Activated CD4-positive, alpha-beta T cell treated with anti-CD3 and anti-CD28 coated beads, Interleukin-2, amount 50 U/mL, for 48 hours (primary cell): ENCODE data around the gene CDH4.

Experiments
- DNase-seq, 2 experiments: peaks; one replicate each; pipeline ENCODE4 v3.0.0-alpha.2; 2020

The CDH4 gene

GRCh38 chr20:61686051-61686936 is 434.2 kb downstream of the CDH4 start:
- DNase-seq, result no peak

GRCh38 chr20:61688411-61688810 is 436.4 kb downstream of the CDH4 start:
- no peak for DNase-seq

GRCh38 chr20:61690150-61690549 is 438.1 kb downstream of the CDH4 start:
- no peak for DNase-seq

- DNase-seq, result no peak
Measured at GRCh38 chr20:61690993-61691838, 439.2 kb downstream of the CDH4 start.

- no peak for DNase-seq
Measured at GRCh38 chr20:61691978-61692377, 439.9 kb downstream of the CDH4 start.

DNA sequence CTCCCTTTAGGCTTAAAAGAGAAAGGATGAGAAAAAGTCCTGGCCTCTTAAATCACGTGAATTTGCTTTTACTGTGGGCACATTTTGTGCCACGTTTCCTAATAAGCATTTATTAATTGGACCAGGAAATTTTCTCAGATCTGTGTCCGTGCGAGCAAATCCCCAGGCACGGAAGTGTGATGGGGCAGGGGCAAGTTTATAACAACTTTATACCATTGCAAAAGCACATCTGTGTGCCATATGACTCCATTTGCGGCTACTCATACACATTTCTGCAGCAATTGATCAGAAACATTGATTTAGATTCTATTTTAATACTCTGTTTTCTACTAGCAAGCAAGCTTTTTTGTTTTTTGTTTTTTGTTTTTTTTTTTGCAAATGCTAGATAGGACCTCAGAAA is 440.4 kb downstream of the CDH4 start:
- no peak for DNase-seq

DNA sequence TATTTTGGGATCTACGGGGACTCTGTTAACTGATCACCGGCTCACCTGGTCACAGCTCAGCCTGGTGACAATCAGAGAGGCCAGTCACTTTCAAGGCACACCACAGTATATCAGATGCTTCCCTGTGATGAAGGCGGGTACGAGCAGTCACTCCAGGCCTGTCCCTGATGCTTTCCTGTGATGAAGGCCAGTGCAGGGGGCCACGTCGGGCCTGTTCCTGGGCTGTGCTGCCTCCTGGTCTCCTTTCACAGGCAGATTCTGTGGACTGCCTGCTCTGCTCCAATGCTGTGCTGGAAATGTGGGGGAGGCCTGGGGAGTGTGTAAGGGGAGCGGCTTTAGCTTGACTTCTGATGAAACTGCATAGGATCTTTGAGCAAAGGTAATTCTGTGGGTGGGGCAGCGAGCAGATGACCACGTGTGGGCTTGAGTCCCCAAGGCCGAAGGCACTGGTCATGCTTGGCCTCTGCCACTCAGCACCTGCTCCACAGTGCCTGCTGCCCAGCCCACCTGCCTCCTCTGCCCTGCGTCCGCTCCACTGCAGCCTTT is 441.1 kb downstream of the CDH4 start:
- no peak for DNase-seq

DNA sequence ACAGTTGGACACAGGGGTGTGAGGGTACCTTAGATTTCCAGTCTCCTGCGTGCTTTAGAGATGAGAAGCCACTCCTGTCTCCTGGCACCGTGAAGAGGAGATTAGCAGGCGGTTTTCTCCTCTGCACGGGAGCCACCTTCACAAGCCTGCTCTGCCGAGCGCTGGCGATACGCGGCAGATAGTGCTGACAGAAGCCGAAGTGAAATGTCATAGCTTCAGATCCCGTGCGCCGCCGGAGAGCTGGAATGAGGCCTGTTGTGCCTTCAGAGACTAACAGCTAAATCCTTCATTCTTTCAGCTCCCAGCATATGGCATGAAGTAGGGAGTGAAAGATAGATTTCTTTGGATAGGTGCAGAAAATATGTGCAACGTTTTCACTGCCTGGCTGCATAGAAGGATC is 442.6 kb downstream of the CDH4 start:
- DNase-seq, result no peak

- no peak for DNase-seq
Measured at GRCh38 chr20:61695741-61696140, 443.7 kb downstream of the CDH4 start.

- no peak for DNase-seq
Measured at GRCh38 chr20:61696181-61696735, 444.2 kb downstream of the CDH4 start.

GRCh38 chr20:61697666-61698597 is 445.9 kb downstream of the CDH4 start:
- no peak for DNase-seq

DNA sequence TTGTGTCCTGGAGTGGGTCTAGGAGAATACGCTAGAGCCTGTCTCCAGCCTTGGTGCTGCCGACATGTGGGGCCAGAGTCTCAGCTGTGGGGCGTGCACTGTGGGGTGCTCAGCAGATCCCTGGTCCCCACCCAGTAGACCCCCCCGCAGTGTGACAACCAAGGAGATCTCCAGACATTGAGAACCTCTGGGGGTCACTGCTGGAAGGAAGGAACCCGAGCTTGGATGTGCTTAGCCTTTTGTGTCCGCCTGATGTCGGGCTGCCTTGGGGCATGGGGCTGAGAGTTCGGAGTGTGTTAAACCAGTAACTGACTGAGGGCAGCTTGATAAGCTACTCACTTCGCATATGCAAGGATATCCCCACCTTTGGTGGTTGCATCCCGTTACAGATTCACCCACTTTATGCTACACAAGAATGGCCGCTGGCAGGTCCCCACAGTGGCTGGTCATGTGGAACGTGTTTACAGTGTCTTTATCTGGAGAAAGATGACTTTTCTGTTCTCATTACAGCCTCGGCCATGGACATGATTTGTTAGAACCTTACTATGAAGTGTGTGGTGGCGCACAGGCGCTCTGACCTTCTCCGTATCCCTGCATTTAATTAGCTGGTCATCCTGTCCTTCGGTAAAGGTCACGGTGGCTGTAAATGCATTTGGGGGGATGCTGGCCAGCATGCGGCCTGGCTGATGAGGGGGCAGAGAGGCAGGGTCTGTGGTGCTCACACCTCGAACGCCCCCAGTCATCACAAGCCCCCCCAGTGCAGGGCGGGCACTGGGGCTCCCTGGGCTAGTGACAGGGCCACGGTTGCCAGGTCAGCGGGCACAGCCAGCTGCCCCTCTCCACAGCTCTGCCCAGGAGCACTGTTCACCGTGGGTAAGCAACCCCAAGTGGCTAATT is 446.8 kb downstream of the CDH4 start:
- DNase-seq, result no peak

GRCh38 chr20:61699495-61700374 is 447.7 kb downstream of the CDH4 start:
- no peak for DNase-seq

GRCh38 chr20:61700595-61701140 is 448.6 kb downstream of the CDH4 start:
- DNase-seq, result no peak

DNA sequence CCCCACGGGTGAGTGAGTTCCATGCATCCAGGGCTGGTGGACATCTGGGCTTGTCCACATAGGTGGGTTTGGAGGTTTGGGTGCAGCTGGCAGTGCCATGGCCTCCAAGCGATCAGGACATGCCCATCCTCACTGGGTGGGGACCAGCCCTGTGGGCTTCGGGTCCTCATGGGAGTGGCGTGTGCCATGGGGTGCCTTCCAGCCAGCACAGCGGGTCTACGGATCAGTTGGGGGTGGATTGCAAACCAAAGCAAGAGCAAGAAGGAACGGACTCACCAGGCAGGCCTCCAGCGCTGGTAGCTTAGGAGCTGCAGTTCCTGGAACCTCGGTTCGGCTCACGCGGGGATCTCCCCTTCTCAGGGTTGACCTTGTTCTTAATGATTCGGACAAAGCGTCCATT is 449.3 kb downstream of the CDH4 start:
- no peak for DNase-seq

GRCh38 chr20:61701802-61702201 is 449.7 kb downstream of the CDH4 start:
- DNase-seq, result no peak

DNA sequence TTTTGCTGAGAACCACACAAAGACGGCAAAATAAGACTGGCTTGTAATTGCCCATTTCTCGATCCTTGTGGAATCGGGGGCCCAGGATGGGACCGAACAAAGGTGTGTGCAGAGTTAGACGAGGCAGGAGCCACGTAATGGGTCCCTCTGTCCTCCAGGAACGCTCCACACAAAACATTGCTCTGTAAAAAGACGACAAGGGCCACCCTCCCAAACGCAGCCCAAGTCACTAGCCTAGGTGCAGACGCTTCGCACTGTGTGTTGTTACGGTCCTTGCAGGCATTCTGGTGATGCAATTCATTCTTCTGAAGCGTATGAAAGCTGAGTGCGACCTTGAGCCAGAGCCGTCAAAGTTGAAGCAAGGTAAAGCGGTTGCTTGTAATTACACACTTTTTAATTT is 450.2 kb downstream of the CDH4 start:
- DNase-seq, result no peak

- no peak for DNase-seq
Measured at GRCh38 chr20:61704661-61705060, 452.6 kb downstream of the CDH4 start.

- DNase-seq, result no peak
Measured at GRCh38 chr20:61705386-61706258, 453.6 kb downstream of the CDH4 start.
